ENCODE data around the gene KRTAP10-12. TPM values are rescaled to one million over a fixed set of nuclear protein-coding genes. Genes with fewer than 3 reads are reported as not detected.
"Not testable (repeated sequence)": the region's sequence is repeated elsewhere in the genome, so short reads cannot be mapped to it uniquely, and the experiment has no call there.

KRTAP10-12 gene, protein sequence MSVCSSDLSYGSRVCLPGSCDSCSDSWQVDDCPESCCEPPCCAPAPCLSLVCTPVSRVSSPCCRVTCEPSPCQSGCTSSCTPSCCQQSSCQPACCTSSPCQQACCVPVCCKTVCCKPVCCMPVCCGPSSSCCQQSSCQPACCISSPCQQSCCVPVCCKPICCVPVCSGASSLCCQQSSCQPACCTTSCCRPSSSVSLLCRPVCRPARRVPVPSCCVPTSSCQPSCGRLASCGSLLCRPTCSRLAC
- total RNA-seq: not detected
- long read RNA-seq: 0 reads

DNA sequence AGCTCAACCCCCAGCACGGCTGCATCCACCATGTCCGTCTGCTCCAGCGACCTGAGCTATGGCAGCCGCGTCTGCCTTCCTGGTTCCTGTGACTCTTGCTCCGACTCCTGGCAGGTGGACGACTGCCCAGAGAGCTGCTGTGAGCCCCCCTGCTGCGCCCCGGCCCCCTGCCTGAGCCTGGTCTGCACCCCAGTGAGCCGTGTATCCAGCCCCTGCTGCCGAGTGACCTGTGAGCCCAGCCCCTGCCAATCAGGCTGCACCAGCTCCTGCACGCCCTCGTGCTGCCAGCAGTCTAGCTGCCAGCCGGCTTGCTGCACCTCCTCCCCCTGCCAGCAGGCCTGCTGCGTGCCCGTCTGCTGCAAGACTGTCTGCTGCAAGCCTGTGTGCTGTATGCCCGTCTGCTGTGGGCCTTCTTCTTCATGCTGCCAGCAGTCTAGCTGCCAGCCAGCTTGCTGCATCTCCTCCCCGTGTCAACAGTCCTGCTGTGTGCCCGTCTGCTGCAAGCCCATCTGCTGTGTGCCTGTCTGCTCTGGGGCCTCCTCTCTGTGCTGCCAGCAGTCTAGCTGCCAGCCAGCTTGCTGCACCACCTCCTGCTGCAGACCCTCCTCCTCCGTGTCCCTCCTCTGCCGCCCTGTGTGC lies at the start of gene KRTAP10-12:
Gene KRTAP10-12 (plus strand): TSS at position 1 of the 639 bp plus-strand sequence. CDS start 30 bp downstream, at position 31.
- DNase-seq; ATAC-seq; intact Hi-C loops (cut with DNase I): not testable (repeated sequence)

DNA sequence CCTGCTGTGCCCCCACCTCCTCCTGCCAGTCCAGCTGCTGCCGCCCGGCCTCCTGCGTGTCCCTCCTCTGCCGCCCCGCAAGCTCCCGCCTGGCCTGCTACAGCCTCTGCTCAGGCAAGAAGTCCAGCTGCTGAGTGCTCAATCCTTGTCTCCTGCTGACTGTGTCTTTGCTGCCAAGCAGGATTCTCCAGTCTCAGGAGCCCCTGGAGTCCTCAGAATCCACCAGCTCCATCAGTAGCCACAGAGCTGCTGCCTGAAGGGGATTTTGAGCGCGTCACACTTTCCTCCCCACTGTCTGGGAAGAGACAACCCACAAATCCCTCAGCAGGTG lies 49.8 kb upstream of the KRTAP10-12 start:
- intact Hi-C loops (cut with DNase I): no loop called here
- no peak for ATAC-seq
- no peak for DNase-seq

DNA sequence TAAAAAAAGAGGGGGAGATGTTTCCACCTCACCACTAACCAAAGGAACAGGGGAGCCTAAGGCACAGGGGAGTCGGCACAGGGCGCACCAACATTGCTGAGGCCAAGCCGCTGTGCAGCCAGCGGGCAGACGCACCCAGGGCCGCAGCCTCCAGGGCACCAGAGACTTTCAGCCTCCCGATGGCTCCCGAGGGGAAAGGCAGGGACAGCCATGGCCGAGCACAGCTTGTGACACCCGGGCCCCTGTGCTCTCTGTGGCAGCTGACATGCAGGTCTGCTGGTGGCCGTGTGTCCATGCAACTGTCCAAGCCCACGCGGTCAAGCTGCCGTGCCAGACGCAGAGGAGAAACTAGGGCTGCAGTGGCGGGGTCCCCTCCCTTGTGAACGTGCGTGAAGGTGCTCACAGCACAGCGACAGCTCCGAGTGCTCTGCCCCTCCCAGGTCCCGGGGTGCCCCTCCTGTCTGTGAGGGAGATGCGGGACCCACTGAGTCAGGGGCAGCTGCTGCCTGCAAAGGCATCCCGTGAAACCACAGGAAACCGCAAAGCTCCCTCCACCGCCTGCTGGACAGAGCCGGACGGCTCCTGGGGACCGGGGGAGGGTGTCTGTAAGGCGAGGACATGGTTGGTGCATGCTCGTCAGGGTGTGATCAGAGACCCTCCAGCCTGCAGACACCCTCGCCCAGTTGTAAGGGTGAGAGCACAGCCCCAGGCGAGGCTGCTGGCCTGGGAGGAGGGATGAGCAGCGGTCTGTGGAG lies 48.2 kb upstream of the KRTAP10-12 start:
- DNase-seq (no peak), ATAC-seq (no peak)
- intact Hi-C loops (cut with DNase I): no loop called here

DNA sequence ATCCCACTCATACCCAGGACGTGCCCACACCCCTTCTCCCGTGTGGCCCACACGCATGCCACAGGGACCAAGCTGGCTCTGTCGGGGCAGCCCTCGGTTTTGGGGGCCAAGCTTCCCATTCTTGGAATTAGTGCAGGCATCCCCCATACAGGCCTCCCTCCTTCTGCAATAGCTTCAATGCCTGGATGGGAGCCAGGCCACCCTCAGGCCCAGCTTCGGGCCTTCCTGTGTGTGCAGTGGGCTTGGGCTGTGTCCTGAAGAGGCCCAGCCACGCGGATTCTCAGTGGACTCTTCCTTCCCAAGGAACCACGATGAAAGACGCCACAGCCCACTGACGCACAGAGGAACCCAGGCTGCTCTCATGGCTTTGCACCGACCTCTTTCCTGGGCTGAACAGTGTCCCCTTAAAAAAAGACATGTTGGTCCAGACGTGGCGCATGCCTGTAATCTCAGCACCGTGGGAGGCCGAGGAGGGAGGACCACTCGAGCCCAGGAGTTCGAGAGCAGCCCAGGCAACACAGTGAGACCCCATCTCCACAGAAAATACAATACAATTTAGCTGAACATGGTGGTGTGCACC lies 47.4 kb upstream of the KRTAP10-12 start:
- intact Hi-C loops (cut with DNase I): no loop called here
- ATAC-seq (no peak), DNase-seq (no peak)

DNA sequence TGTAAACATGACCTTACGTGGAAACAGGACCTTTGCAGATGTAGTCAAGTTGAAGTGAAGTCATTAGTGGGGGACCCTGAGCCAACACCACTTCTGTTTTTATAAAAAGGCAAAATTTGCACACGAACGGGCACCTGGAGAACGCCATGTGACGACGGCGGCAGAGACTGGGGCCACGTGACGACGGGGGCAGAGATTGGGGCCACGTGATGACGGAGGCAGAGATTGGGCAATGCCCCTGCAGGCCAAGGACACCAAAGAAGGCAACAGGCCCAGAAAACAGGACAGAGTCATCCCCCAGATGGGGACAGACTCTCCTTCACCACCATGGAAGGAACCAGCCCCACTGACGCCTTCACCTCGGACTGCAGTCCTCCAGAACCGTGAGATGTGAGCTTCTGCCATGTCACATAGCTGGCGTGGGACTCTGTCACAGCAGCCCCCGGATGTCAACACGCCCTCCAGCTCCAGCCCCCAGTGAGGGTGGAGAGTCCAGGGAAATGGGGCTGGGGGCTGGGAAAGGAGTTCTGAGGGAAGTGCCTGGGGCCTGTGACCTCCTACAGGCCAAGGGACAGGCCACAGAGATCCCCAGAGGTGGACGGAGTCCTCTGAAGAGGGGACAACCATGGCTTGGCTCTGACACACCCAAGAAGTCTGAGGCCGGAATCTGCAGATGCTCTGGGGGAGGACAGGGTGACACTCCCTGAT lies 46.6 kb upstream of the KRTAP10-12 start:
- intact Hi-C loops (cut with DNase I): no loop called here
- no peak for DNase-seq

DNA sequence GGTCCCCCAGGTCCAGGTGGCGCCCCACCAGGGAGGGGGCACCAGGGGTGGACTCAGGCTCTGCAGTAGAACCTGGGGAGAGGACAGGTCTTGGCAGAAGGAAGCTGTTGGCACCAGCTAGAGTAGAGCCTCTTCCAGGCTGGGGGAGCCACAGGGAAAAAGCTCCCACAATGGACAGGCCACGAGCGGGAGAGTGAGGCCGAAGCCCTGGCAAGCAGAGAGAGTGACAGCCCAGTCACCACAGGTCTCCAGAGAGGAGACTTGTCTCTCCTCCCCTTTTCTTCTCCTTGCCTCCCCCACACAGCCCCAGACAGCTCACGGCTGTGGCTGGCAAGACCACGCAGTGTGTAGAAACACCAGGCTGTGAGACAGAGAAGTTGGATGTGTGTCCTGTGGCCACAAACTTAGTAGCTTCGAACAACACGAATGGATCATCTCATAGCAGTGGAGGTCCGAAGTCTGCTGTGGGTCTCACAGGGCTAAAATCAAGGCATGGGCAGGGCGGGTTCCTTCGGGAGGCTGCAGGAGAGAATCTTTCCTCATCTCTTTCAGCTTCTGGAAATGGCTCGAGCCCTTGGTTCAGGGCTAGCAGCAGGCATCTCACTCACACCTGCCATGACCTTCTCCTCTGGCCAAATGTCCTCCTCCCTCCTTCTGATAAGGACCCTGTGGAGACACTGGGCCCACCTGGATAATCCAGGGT lies 45.8 kb upstream of the KRTAP10-12 start:
- no peak for DNase-seq
- no peak for ATAC-seq

More for the DNA sequence above, 46.6 kb upstream of the KRTAP10-12 start:
- no peak for ATAC-seq

DNA sequence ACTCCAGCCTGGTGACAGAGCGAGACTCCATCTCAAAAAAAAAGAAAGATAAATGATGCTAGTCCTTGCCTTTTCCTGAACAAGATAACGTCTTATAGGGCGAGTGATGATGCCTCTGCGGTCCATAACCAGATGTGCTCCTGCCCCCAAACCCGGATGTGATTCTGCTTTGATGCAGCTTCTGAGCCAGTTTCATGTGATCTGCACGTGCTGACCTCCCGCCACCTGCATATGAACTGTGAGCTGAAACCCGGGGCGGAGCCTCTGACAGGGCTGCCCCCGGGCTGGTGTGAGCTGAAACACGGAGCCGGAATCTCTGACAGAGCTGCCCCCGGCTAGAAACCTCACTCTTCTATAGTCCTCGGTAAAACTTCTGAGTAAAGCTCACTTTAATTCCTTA lies 43.8 kb upstream of the KRTAP10-12 start:
- intact Hi-C loops (cut with DNase I): no loop called here
- ATAC-seq (no peak), DNase-seq (no peak)

More for the DNA sequence above, 45.8 kb upstream of the KRTAP10-12 start:
- intact Hi-C loops (cut with DNase I): no loop called here

DNA sequence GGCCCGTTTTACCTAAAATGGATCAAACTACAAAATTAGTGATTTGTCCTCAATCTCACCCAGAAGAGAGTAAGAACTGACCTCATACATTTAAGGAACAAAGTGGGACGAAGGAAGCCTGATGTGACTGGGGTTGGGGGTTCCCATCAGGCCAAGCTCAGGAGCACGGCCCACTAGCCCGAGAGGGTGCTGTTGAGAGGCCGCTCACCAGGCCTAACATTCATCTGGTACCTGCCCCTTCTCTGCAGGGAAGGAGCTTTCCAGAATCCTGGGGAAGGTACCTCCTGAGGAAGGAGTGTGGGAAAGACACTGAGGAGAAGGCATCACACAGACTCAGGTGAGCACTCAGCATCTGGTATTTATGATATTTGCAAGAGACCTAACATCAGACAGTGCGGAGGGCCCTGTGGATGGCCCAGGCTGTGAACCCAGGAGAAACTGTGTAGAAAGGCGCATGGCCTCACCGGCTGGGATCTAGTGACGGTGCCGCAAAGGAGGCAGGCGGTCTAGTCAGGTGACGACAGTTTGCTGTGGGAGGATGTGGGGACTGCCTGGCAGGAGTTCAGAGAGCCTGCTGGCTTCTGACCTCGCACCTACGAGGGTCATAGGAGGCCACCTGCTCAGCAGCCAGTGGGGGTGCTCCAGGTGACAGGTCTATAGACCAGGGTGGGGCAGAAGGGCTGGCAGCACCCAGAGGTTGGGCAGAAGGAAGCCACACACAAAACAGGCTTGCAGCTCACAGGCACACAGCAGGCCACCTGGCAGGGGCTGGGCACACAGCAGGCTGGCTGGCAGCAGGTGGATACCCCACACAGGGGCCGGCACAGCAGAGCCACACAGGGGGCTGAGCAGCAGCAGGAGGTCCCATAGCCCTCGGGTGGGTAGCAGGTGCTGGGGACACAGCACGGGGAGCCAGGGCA lies 43.1 kb upstream of the KRTAP10-12 start:
- ATAC-seq (peak in 1 of 2 donors; percentile 34), DNase-seq (no peak)
- intact Hi-C loops (cut with DNase I): no loop called here

DNA sequence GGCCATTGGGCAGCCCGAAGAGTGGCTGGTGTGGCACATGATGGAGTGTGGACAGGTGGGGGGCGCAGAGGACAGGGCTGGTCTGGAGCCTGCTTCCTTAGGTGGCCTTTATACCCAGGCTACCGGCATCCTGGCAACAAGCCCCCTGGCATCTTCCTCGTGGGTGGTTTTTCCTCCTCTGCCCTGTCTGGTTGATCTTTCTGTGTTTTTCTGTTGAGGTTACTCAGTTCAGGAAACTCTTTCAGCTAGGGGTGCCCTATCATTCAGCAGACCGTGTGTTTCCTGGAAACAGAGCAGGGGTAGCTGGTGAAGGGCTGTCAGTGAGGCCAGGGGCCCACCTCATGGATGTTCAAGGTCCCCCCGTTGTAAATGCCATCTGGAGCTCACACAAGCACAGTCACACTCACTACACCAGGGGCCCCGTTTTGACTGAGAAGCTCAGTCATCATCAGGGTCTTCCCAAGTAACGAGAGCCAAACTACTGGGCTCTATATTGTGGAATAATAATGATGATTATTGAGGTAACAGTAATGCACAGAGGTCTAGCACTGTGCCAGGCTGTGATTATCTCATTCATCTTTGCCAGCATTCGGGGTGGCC lies 42.3 kb upstream of the KRTAP10-12 start, which contains the start of gene KRTAP12-4:
Gene KRTAP12-4 (minus strand): TSS at position 84 of the 600 bp plus-strand sequence. CDS start 45 bp downstream, at position 39.
- ATAC-seq: no peak
- DNase-seq: no peak
- intact Hi-C loops (cut with DNase I): no loop called here

DNA sequence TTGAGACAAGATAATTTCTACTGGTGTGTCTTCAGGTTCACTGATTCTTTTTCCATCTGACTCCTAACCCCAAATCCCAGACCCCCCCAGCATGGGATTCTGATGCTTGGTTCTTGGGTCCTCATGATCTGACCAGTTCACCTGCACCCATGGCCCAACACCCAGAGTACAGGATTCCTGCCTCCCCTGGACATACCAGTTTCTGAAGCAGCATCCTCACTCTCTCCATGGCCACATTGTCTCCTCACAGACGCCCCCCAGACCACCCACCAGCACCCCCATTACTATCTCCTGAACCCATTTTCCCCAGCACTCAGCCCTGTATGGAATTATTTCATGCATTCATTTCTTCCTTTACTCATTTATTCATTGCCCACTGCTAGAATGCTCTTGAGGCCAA lies 40.1 kb upstream of the KRTAP10-12 start:
- DNase-seq: no peak
- ATAC-seq: no peak
- intact Hi-C loops (cut with DNase I): no loop called here

DNA sequence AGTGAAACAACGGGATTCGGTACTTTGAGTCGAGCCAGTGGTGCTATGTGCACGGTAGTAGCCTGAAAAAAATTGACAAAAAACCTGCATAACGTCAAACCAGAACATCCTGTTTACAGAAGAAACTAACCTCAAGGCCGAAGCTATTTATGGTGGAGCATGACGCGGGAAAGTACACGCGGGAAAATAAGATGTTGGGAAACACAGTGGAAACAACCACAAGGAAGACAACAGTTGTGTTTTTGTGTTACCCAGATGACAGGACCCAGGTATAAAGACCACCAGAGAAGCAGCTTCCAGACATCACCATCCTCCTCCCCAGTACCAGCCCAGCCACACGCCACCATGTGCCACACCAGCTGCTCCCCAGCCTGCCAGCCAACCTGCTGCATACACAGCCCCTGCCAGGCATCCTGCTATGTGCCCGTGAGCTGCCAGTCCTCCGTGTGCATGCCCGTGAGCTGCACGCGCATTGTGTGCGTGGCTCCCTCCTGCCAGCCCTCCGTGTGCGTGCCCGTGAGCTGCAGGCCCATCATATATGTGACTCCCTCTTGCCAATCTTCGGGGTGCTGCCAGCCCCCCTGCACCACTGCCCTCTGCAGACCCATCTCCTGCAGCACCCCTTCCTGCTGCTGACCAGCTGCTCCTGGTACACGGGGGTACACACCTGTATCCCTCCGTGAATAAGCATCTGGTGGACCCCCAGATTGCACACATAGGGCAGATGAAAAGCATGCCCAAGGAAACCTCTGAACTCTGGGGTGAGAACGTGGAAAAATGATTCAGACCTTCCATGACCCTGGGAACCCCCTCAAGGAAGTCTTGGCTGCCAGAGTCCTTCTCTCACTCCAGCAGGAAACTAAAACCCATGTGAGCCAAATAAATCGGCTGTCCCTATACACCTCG lies 39.1 kb upstream of the KRTAP10-12 start, which contains the start of gene KRTAP12-3:
Gene KRTAP12-3 (plus strand): TSS at position 298 of the 906 bp plus-strand sequence. CDS start 48 bp downstream, at position 346.
- intact Hi-C loops (cut with DNase I): no loop called here

DNA sequence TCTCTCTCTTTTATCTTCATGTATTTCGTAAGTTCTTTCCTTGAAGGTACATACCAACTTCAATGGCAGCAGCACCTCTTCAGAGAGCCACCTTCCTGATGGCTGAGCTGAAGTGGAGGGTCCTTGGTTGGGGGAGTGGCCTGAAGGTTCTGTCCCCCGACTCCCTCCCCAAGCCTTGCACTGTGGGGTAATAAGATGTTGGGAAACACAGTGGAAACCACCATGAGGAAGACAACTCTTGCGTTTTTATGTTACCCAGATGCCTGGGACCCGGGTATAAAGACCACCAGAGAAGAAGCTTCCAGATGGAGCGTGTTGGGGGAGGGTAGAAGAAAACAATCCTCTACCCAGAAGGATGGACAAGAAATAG lies 38.4 kb upstream of the KRTAP10-12 start:
- intact Hi-C loops (cut with DNase I): no loop called here
- DNase-seq: no peak
- ATAC-seq: no peak

More for the DNA sequence above, 39.1 kb upstream of the KRTAP10-12 start, which contains the start of gene KRTAP12-3:
- no peak for DNase-seq
- peak in 1 of 2 donors; percentile 58 for ATAC-seq

DNA sequence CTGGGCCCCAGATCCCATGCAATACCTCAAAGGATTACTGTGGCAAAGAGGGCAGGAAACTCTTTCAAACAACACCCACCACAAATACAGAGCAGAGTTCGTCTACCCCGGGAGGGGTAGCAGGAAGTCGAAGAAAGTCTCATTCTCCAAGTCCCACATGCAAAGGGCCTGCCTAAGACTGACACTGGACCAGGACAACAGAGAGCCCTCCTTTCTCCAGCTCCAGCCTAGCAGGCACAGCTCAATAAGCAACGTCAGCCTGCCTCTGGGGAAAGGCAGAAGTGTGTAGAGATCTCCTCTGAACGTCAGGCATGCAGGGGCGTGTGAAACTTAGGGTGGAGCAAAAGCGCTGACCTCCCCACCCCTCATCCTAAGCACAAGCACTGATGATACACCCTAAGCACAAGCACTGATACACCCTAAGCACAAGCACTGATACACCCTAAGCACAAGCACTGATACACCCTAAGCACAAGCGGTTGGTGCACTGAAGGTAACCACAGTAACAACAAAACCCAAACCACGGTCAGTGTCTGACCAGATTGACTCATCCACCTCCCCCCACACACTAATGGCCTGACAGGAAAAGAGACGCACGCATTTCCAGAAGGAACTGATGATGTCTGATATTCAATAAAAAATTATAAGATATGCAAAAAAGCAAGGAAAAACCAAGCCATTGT lies 37.9 kb upstream of the KRTAP10-12 start:
- ATAC-seq: no peak
- no peak for DNase-seq
- intact Hi-C loops (cut with DNase I): no loop called here

DNA sequence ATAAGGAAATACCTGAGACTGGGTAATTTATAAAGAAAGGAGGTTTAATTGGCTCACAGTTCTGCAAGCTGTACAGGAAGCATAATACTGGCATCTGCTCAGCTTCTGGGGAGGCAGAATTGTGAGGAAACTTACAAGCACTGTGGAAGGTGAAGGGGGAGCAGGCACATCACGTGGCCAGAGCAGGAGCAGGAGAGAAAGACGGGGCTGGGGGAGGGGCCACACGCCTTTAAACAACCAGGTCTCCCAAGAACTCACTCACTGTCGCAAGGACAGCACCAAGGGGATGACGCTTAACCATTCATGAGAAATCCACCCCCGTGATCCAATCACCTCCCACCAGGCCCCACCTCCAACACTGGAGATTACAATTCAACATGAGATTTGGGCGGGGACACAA lies 35.4 kb upstream of the KRTAP10-12 start:
- intact Hi-C loops (cut with DNase I); DNase-seq: not testable (repeated sequence)

DNA sequence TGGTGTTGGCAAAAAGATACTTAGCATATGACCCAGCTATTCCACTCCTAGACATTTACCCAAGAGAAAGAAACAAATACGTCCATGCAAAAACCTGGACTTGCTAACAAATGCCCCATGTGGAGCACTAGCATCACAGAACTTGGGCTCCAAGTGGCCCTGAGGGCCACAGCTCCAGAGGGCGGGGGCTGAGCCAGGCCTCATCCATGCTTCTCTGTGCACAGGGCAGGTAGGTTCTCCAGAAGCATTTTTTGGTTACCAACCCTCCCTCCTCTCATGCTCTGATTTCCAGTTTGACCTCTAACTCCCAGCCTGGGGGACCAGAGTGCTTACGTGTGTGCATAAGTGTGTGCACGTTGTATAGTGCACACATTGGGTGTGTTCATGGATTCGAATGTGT lies 32.3 kb upstream of the KRTAP10-12 start:
- ATAC-seq (no peak), DNase-seq (no peak)
- intact Hi-C loops (cut with DNase I): no loop called here

More for the DNA sequence above, 35.4 kb upstream of the KRTAP10-12 start:
- ATAC-seq: not testable (repeated sequence)

All from left cardiac atrium (tissue), 4 donors.